DND-41 (cell line): ENCODE data around the gene RTP1.

Source experiments
- ATAC-seq: fragments of 200-7000 bp; cut with Tn5 transposase; 3 replicates; pipeline ENCODE4 v1.9.1; 2021; ENCODE audit warnings: low read depth; ENCODE audit not compliant: insufficient read depth
- DNase-seq: peaks from one replicate; pipeline ENCODE4 v3.0.0-alpha.2; 2020
- H2AFZ ChIP-seq: 2 replicates; pipeline ENCODE4 v1.6.0; 2012; ENCODE audit warnings: low read depth, low read length
- H3K27ac ChIP-seq: 2 replicates; pipeline ENCODE4 v1.5.1; 2012; ENCODE audit warnings: low read length, inconsistent platforms
- H3K27me3 ChIP-seq: fragments of 200-600 bp; sonication (generic); 2 replicates; pipeline ENCODE4 v1.6.0; 2012; ENCODE audit warnings: low read length, mild to moderate bottlenecking, inconsistent platforms; ENCODE audit not compliant: insufficient read depth, poor library complexity
- H3K36me3 ChIP-seq: 2 replicates; pipeline ENCODE4 v1.5.1; 2012; ENCODE audit warnings: low read length, inconsistent platforms; ENCODE audit not compliant: insufficient read depth
- H3K4me1 ChIP-seq: 2 replicates; pipeline ENCODE4 v1.5.1; 2012; ENCODE audit warnings: mild to moderate bottlenecking, low read length; ENCODE audit not compliant: insufficient read depth
- H3K4me2 ChIP-seq: 2 replicates; pipeline ENCODE4 v1.6.0; 2012; ENCODE audit warnings: mild to moderate bottlenecking, moderate library complexity, low read length, inconsistent platforms; ENCODE audit not compliant: insufficient read depth
- H3K4me3 ChIP-seq, 2 experiments: fragments of 200-600 bp in 1 of 2; shearing (Covaris generic) in 1 of 2; 2 replicates each; pipeline ENCODE4 v1.5.1; 2012 to 2016; ENCODE audit warnings: inconsistent platforms in 2 of 2, low read length in 2 of 2, mild to moderate bottlenecking in 2 of 2, low read depth in 1 of 2, moderate library complexity in 1 of 2
- H3K79me2 ChIP-seq: 2 replicates; pipeline ENCODE4 v1.6.0; 2012; ENCODE audit warnings: low read length, inconsistent platforms; ENCODE audit not compliant: insufficient read depth
- H3K9ac ChIP-seq: 2 replicates; pipeline ENCODE4 v1.6.0; 2012; ENCODE audit warnings: low read depth, mild to moderate bottlenecking, inconsistent platforms, low read length, moderate library complexity
- H3K9me3 ChIP-seq: 2 replicates; pipeline ENCODE4 v1.5.1; 2012; ENCODE audit warnings: low read length, moderate library complexity, mild to moderate bottlenecking, inconsistent platforms; ENCODE audit not compliant: insufficient read depth, severe bottlenecking
- H4K20me1 ChIP-seq: 2 replicates; pipeline ENCODE4 v1.6.0; 2012; ENCODE audit warnings: low read length; ENCODE audit not compliant: insufficient read depth
- EZH2 ChIP-seq: IDR thresholded peaks from 3 replicates; pipeline ENCODE4 v1.6.1; 2012; ENCODE audit warnings: borderline replicate concordance, low read depth, mild to moderate bottlenecking, moderate library complexity, low read length, inconsistent platforms; ENCODE audit not compliant: severe bottlenecking
- TF ChIP-seq, protein P1 (sequence below): IDR thresholded peaks from 2 replicates; pipeline ENCODE4 v1.5.1; 2012; ENCODE audit warnings: borderline replicate concordance, low read length, moderate library complexity, mild to moderate bottlenecking; ENCODE audit not compliant: poor library complexity, severe bottlenecking; ENCODE audit errors: extremely low read depth

Gene RTP1

GRCh38 chr3:187222801-187223200, 25.5 kb downstream of the RTP1 start:
- no peak for ATAC-seq
- TF ChIP-seq, protein P1, sequence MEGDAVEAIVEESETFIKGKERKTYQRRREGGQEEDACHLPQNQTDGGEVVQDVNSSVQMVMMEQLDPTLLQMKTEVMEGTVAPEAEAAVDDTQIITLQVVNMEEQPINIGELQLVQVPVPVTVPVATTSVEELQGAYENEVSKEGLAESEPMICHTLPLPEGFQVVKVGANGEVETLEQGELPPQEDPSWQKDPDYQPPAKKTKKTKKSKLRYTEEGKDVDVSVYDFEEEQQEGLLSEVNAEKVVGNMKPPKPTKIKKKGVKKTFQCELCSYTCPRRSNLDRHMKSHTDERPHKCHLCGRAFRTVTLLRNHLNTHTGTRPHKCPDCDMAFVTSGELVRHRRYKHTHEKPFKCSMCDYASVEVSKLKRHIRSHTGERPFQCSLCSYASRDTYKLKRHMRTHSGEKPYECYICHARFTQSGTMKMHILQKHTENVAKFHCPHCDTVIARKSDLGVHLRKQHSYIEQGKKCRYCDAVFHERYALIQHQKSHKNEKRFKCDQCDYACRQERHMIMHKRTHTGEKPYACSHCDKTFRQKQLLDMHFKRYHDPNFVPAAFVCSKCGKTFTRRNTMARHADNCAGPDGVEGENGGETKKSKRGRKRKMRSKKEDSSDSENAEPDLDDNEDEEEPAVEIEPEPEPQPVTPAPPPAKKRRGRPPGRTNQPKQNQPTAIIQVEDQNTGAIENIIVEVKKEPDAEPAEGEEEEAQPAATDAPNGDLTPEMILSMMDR = no peak
- no peak for TF ChIP-seq EZH2
- H3K4me3 ChIP-seq = no peak overlapping the region
- H3K9me3 ChIP-seq = no peaks in the 10 kb centered on the region
- no peaks in the 10 kb centered on the region for H4K20me1 ChIP-seq
- no peak overlapping the region for H3K9ac ChIP-seq
- H2AFZ ChIP-seq = no peak overlapping the region
- no peaks in the 10 kb centered on the region for H3K79me2 ChIP-seq
- H3K4me2 ChIP-seq = no peak overlapping the region
- H3K27ac ChIP-seq = no peak overlapping the region
- no peaks in the 10 kb centered on the region for H3K4me1 ChIP-seq
- H3K27me3 ChIP-seq = peaks cover 4% of the 10 kb centered on the region
- no peaks in the 10 kb centered on the region for H3K36me3 ChIP-seq
- DNase-seq = no peak

GRCh38 chr3:187223799-187224198, 26.5 kb downstream of the RTP1 start:
- ATAC-seq = no peak
- no peaks in the 10 kb centered on the region for H3K4me1 ChIP-seq
- no peak overlapping the region for H3K9ac ChIP-seq
- H3K36me3 ChIP-seq = no peaks in the 10 kb centered on the region
- H3K27ac ChIP-seq = no peak overlapping the region
- no peak overlapping the region for H3K4me2 ChIP-seq
- no peaks in the 10 kb centered on the region for H3K79me2 ChIP-seq
- DNase-seq = no peak
- H4K20me1 ChIP-seq = no peaks in the 10 kb centered on the region
- TF ChIP-seq EZH2 = no peak
- TF ChIP-seq, protein P1 = no peak
- H3K27me3 ChIP-seq = no peaks in the 10 kb centered on the region
- no peaks in the 10 kb centered on the region for H3K9me3 ChIP-seq
- H2AFZ ChIP-seq = no peak overlapping the region
- H3K4me3 ChIP-seq = no peak overlapping the region

DNA sequence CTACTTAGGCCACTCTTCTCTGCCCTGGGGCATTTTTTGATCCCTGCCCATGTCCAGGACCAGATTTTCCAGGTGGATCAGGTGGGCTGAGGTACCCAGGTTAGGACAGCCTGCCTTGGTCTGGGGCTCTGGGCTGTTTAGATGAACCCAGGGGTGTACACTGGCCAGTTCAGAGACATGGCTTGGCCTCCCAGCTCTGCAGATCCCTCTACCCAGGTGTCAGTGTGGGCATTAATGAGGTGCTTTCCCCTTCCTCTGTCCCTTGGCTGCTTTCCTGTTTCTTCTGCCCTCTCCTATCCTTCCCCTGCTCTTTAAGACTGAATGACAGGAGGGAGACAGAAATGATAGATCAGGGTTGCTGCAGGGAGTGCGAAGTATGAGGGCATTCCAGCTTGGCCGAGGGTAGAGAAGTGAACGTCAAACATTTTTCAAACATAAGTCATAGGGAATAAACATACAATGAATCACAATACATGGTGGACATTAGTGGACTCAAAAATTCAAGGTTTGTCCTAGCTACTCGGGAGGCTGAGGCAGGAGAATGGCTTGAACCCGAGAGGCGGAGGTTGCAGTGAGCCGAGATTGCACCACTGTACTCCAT, 30.5 kb downstream of the RTP1 start:
- no peaks in the 10 kb centered on the region for H3K27me3 ChIP-seq
- DNase-seq (no peak), ATAC-seq (no peak)
- H3K4me2 ChIP-seq = no peak overlapping the region
- H4K20me1 ChIP-seq = no peaks in the 10 kb centered on the region
- no peaks in the 10 kb centered on the region for H3K79me2 ChIP-seq
- no peak overlapping the region for H3K27ac ChIP-seq
- no peaks in the 10 kb centered on the region for H3K4me1 ChIP-seq
- TF ChIP-seq, protein P1 = no peak
- TF ChIP-seq EZH2 = no peak
- H3K4me3 ChIP-seq = no peak overlapping the region
- no peak overlapping the region for H2AFZ ChIP-seq
- no peaks in the 10 kb centered on the region for H3K36me3 ChIP-seq
- no peak overlapping the region for H3K9ac ChIP-seq
- no peaks in the 10 kb centered on the region for H3K9me3 ChIP-seq
